PC-3 (cell line): ENCODE results near the gene ARHGDIB.

Experiments
- EZH2 ChIP-seq: fragments of 300-600 bp; sonication (generic); IDR thresholded peaks from one replicate; pipeline ENCODE4 v1.6.1; 2017; ENCODE audit warnings: antibody characterized with exemption, mild to moderate bottlenecking, low read length; ENCODE audit not compliant: unreplicated experiment
- EZH2phosphoT487 ChIP-seq: fragments of 300-600 bp; sonication (generic); IDR thresholded peaks from 2 replicates; pipeline ENCODE4 v1.6.1; 2018; ENCODE audit warnings: mild to moderate bottlenecking, antibody characterized with exemption, low read length, borderline replicate concordance
- TF ChIP-seq, protein P1 (sequence below): fragments of 300-600 bp; sonication (generic); conservative IDR thresholded peaks from 2 replicates; pipeline ENCODE4 v1.5.1; 2017; ENCODE audit warnings: antibody characterized with exemption, low read depth, mild to moderate bottlenecking, low read length

DNA sequence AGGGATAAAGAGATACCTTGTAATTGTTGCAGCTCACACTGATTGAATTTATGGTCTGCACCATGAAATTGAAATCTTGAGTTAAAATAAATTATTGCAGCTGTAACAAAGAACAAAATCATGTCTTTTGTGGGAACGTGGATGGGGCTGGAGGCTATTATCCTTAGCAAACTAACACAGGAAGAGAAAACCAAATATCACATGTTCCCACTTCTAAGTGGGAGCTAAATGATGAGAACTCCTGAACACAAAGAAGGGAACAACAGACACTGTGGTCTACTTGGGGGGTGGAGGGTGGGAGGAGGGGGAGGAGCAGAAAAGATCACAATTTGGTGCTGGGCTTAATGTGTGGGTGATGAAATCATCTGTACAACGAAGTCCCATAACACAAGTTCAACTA lies 45.7 kb downstream of the ARHGDIB start:
- TF ChIP-seq, protein P1, sequence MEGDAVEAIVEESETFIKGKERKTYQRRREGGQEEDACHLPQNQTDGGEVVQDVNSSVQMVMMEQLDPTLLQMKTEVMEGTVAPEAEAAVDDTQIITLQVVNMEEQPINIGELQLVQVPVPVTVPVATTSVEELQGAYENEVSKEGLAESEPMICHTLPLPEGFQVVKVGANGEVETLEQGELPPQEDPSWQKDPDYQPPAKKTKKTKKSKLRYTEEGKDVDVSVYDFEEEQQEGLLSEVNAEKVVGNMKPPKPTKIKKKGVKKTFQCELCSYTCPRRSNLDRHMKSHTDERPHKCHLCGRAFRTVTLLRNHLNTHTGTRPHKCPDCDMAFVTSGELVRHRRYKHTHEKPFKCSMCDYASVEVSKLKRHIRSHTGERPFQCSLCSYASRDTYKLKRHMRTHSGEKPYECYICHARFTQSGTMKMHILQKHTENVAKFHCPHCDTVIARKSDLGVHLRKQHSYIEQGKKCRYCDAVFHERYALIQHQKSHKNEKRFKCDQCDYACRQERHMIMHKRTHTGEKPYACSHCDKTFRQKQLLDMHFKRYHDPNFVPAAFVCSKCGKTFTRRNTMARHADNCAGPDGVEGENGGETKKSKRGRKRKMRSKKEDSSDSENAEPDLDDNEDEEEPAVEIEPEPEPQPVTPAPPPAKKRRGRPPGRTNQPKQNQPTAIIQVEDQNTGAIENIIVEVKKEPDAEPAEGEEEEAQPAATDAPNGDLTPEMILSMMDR, result no peak
- TF ChIP-seq EZH2, result no peak
- no peak for TF ChIP-seq EZH2phosphoT487
